ENCODE data around the gene OPRM1.

Gene OPRM1

DNA sequence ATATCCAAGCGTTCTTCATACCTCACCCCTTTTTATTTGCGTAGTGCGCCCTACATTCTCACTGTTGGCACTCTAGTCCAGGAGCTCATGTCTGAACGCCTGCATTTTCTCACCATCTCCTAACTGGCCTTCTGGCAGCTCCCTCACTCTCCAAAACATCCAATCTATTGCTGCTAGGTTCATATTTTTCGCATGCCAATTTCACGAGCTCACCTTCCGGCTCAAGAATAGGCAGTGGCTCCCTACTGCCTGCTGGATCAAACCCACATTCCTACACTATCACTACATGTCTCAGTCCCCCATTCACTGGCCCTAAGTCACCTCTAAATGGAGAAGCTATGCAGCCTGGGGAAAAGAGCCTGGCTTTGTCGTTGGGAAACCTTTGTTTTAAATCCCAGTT is 202.5 kb downstream of the OPRM1 start:
- DNase-seq (ENCODE audit: low read depth) = no peak
- H3K4me3 ChIP-seq (replicated peaks; ENCODE audit: low read depth, low read length) = no peak overlapping the region
- no peak for TF ChIP-seq CTCF (IDR thresholded peaks at IDR 0.05; ENCODE audit: low read length, missing control alignments)

- no peak for TF ChIP-seq CTCF (IDR thresholded peaks at IDR 0.05; ENCODE audit: low read length, missing control alignments)
- no peak overlapping the region for H3K4me3 ChIP-seq (replicated peaks; ENCODE audit: low read depth, low read length)
- no peak for DNase-seq (ENCODE audit: low read depth)
Measured at GRCh38 chr6:154242617-154243357, 203.7 kb downstream of the OPRM1 start.

GRCh38 chr6:154243793-154244750 is 205.0 kb downstream of the OPRM1 start:
- no peak overlapping the region for H3K4me3 ChIP-seq (replicated peaks; ENCODE audit: low read depth, low read length)
- no peak for TF ChIP-seq CTCF (IDR thresholded peaks at IDR 0.05; ENCODE audit: low read length, missing control alignments)

DNA sequence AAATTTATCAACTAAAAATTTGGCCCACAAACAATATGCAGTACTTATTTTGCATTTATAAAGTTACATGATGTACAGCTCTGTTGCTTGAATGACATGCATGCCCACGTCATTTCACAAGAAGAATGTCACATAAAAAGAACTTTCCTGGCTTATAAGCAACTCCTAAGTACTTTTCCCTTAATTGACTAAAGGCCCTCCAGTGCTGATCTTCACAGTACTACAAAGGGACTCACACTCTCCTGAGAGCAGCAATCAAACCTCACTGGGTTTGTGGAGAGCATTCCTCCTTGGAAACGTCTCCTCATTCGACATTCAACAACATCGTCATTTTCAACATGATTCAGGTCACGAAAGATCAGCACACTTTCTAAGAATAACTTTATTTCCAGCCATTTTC is 206.5 kb downstream of the OPRM1 start:
- no peak overlapping the region for H3K4me3 ChIP-seq (replicated peaks; ENCODE audit: low read depth, low read length)
- TF ChIP-seq CTCF (IDR thresholded peaks at IDR 0.05; ENCODE audit: low read length, missing control alignments) = no peak
- DNase-seq (ENCODE audit: low read depth) = no peak

More at GRCh38 chr6:154243793-154244750, 205.0 kb downstream of the OPRM1 start:
- DNase-seq (ENCODE audit: low read depth) = no peak

DNA sequence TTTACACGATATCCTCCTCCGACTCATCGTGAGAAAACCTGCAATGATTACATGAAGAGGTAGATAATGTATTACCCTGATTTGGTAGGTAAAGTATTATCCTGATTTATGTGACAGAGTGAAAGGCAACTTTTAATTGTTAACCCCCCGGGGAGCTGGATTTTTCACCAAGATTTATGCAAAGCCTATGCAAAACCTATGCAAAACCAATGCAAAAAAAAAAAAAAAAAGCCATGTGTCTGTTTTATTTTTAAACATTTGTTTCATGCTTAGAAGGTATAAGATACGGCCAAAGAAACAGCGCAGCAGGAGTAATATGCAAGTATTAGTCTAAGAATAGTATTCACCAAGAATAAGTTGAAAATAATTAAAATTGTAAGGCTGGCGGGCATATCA is 207.7 kb downstream of the OPRM1 start:
- no peak for DNase-seq (ENCODE audit: low read depth)
- no peak for TF ChIP-seq CTCF (IDR thresholded peaks at IDR 0.05; ENCODE audit: low read length, missing control alignments)
- no peak overlapping the region for H3K4me3 ChIP-seq (replicated peaks; ENCODE audit: low read depth, low read length)

GRCh38 chr6:154247119-154247861 is 208.2 kb downstream of the OPRM1 start:
- TF ChIP-seq CTCF (IDR thresholded peaks at IDR 0.05; ENCODE audit: low read length, missing control alignments) = no peak

More at GRCh38 chr6:154247119-154247861, 208.2 kb downstream of the OPRM1 start:
- no peak overlapping the region for H3K4me3 ChIP-seq (replicated peaks; ENCODE audit: low read depth, low read length)
- no peak for DNase-seq (ENCODE audit: low read depth)
